ENCODE data around the gene ECT2L.

The ECT2L gene

DNA sequence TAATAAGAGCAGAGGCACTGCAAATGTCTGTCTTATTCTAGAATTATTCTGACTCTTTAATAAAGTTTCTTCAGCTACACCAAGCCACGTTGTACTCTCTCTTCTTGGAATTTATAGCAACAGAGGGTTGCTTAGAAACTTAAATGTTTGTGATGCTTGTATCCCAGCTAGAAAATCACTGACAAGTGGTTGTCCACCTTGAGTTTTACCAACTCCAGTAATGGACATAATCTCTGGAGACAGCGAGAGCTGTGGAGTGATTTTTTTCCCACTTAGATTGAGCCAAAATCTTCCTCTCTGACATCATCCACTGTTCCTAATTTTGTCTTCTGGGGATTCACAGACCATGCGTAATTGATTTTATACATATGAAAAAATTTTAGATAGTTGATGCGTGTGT is 8.0 kb downstream of the ECT2L start:
- DNase-seq (ENCODE audit: low read depth, low spot score), result no peak

DNA sequence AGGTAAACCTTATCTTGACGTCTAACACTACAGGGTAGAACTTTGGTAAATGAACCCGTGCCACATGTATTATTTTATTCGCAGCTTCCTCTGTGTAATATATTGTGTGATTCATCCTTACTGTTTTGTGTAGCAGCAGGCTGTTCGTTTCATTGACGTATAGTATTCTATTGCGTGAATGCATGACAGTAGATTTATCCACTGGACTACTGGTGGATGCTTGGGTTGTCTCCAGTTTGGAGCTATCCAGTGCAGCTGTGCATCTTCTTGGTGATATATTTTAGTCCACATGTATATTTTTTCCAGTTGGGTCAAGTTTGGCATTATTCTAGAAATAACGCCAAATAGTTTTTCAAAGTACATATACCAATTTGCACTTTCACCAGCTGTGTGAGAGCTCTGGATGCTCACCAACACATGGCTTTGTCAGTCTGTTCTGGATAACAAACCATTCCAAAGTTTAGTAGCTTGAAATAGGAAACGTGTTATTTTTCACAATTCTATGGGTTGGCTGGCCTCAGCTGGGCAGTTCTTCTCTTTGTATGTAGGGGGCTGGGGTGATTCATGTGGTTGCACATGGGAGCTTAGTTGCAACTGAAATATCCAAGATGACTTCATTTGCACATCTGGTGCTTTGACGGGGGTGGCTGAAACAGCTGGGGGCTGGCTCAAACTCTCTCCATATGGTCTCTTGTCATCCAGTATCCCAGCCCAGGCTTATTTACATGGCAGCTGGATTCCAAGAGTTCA is 9.3 kb downstream of the ECT2L start:
- DNase-seq (ENCODE audit: low read depth, low spot score), result no peak

- DNase-seq (ENCODE audit: low read depth, low spot score), result no peak
Measured at GRCh38 chr6:138806889-138807288, 11.0 kb downstream of the ECT2L start.

DNA sequence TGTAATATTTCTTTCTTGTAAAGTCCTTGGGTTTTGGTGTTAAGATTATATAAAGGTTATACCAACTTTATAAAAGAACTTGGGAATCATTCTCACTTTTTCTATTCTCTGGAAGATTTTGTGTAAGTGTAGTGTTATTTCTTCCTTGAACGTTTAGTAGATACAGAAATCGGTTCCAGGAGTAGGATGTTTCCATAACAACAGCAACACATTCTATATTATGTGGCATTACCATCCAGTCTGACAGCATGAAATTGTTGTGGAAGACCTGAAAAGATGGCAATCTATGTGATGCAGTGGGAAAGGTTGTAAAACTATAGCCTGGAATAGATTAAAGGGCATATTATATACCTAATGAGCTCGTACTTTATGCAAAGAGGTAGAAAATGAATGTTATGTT is 13.8 kb downstream of the ECT2L start:
- DNase-seq (ENCODE audit: low read depth, low spot score), result no peak

DNA sequence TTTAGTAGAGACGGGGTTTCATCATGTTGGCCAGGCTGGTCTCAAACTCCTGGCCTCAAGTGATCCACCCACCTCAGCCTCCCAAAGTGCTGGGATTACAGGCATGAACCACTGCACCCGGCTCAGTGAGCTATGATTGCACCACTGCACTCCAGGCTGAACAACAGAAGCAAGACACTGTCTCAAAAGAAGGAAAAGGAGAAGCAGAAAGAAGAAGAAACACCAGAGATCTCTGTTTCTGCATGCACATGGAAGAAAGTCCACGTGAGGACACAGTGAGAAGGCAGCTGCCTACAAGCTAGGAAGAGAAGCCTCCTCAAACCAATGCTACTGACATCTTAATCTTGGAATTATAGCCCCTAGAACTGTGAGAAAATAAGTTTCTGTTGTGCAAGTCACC is 16.0 kb downstream of the ECT2L start:
- DNase-seq (ENCODE audit: low read depth, low spot score), result no peak

- no peak for DNase-seq (ENCODE audit: low read depth, low spot score)
Measured at GRCh38 chr6:138814179-138814834, 18.4 kb downstream of the ECT2L start.

- DNase-seq (ENCODE audit: low read depth, low spot score), result no peak
Measured at GRCh38 chr6:138815221-138815620, 19.3 kb downstream of the ECT2L start.

GRCh38 chr6:138815797-138816528 is 20.1 kb downstream of the ECT2L start:
- no peak for DNase-seq (ENCODE audit: low read depth, low spot score)

- no peak for DNase-seq (ENCODE audit: low read depth, low spot score)
Measured at GRCh38 chr6:138817799-138818198, 21.9 kb downstream of the ECT2L start.

- DNase-seq (ENCODE audit: low read depth, low spot score), result no peak
Measured at GRCh38 chr6:138818496-138819194, 22.8 kb downstream of the ECT2L start.

- no peak for DNase-seq (ENCODE audit: low read depth, low spot score)
Measured at GRCh38 chr6:138821519-138821918, 25.6 kb downstream of the ECT2L start.

DNA sequence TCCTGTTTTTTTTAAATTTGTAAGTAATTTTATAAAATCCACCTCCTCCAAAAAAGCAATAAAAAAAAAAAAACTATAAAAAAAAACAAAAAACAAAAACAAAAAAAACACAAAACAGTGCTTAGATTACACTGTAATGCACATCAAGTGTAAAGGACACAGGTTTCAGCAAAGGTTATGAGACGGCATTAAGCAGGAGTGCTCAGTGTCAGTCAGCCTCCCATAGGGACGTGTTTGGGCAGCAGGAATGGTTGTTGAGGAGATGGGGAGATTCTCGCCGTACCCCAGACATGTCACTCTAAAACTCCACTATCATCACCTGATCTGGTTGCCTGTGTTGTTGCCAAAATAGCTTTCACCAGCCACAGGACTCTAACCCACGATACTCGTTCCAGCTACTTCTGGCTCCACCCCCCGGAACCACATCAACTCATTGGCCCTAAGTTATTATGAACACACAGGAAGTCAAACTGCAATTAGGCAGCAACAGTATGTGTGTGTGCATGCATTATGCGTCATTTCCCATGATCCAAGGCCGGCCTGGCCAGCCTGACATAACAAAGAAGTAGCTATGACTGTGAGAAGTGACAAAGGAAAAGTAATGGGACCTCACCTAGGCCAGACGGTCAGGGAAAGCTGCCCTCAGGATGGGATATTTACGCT is 28.7 kb downstream of the ECT2L start:
- DNase-seq (ENCODE audit: low read depth, low spot score), result no peak

DNA sequence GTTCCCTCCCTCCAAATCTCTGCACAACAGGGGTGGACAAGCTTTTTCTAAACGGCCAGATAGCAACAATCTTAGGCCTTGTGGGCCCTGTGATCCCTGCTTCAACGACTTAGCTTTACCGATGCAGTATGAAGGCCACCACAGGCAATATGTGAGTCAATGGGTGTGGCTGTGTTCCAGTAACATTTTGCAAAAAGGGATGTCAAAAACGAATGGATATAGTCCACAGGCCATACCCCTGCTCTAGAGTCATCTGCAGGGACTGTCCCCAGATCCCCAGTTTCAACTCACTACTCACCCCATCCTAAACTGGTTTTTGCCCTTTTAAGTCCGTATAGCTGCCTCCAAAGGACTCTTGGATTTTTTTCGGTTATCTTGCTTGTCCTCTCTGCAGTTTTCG is 34.4 kb downstream of the ECT2L start:
- DNase-seq (ENCODE audit: low read depth, low spot score), result no peak

GRCh38 chr6:138832182-138832581 is 36.3 kb downstream of the ECT2L start:
- DNase-seq (ENCODE audit: low read depth, low spot score), result no peak

- DNase-seq (ENCODE audit: low read depth, low spot score), result no peak
Measured at GRCh38 chr6:138833816-138834539, 38.1 kb downstream of the ECT2L start.

DNA sequence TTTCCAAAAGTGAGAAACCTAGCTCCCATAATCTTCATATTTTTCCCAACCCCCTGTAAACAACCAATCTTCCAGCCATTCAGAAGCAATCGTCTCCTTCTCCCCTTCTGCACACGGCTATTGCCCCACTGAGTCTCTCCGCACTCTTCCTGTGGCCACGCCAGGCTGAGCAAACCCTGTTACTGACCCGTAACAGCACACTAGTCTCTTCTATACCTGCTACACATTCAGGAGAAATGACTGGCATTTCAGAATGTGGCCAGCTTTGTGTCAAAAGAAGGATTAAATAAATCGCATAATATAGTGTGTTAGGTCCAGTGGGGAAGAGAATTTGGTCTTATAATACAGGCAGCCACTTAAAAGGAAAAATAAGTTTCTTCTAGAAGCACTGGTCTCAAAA is 41.4 kb downstream of the ECT2L start:
- no peak for DNase-seq (ENCODE audit: low read depth, low spot score)

DNA sequence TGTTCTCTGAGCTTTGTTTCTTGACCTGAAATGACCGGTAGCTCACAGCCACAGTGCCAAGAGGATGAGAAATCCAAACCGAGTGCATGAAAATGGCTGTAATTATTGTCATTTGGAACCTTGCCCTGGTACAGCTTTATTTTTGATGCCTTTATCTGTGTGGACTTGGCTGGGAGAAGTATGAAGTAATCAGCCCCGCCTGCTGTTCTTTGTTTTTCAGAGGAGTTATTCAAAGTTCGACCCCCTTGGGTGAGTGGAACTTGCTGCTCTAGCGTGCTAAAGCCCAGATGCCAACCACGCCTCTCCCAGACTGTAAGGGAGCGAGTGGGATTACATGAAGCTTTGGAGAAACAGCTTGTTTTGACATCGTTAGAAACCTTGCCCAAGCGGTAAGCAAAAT is 48.3 kb downstream of the ECT2L start:
- DNase-seq (ENCODE audit: low read depth, low spot score), result peak; percentile 46

- no peak for DNase-seq (ENCODE audit: low read depth, low spot score)
Measured at GRCh38 chr6:138847884-138848283, 52.0 kb downstream of the ECT2L start.

DNA sequence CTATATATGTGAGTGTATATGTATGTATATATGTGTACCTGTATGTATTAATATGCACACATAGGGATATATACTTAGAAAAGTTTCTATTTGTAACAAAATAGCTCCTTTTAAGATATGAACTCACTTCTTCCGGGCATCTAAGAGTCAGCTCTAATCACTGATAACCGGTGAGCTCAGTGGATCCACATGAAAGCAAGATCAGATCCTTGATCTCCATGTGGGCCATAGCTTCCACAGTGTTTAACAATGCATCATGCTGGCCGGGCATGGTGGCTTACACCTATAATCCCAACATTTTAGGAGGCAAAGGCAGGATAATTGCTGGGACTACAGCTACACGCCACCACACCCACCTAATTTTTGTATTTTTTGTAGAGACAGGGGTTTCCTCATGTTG is 52.6 kb downstream of the ECT2L start:
- no peak for DNase-seq (ENCODE audit: low read depth, low spot score)

DNA sequence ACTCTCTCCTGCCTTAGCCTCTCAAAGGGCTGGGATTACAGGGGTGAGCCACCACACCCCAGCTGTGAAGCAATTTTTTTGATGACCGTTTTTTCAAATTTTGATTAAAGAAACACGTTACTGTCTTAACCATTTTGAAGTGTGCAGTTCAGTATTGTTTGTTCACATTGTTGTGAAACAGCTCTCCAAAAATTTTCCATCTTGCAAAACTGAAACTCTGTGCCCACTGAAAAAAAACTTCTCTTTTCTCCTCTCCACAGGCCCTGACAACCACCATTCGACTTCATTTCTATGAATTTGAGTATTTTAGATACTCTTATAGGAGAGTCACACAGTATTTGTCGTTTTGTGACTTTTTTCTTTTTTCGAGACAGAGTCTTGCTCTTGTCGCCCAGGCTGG is 53.9 kb downstream of the ECT2L start:
- no peak for DNase-seq (ENCODE audit: low read depth, low spot score)

DNA sequence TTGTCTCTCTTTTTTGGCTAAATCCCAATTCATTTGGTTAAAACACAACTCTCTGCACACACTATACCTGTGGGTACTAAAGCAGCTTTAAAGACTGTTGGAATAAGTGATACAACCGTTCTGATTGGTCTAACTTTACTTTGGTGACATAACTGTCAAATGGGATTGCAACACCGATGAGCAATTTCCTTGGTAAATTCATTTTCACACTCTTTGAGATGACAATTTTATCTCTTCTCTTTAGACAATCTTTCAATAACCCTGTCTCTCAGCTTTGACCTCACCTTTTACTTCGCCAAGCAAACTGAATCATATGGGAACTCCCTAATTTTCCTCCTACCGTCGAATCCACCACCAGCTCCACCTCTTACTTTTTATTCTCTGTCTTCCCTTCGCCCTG is 60.8 kb downstream of the ECT2L start:
- DNase-seq (ENCODE audit: low read depth, low spot score), result no peak

Data from smooth muscle cell of the brain vasculature (primary cell).